ENCODE data around the gene WFDC10B.

- TF ChIP-seq, protein P1, sequence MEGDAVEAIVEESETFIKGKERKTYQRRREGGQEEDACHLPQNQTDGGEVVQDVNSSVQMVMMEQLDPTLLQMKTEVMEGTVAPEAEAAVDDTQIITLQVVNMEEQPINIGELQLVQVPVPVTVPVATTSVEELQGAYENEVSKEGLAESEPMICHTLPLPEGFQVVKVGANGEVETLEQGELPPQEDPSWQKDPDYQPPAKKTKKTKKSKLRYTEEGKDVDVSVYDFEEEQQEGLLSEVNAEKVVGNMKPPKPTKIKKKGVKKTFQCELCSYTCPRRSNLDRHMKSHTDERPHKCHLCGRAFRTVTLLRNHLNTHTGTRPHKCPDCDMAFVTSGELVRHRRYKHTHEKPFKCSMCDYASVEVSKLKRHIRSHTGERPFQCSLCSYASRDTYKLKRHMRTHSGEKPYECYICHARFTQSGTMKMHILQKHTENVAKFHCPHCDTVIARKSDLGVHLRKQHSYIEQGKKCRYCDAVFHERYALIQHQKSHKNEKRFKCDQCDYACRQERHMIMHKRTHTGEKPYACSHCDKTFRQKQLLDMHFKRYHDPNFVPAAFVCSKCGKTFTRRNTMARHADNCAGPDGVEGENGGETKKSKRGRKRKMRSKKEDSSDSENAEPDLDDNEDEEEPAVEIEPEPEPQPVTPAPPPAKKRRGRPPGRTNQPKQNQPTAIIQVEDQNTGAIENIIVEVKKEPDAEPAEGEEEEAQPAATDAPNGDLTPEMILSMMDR (conservative IDR thresholded peaks at IDR 0.05; ENCODE audit: low read depth, low read length): no peak
- TF ChIP-seq EZH2 (IDR thresholded peaks at IDR 0.05; ENCODE audit: low read length, unreplicated experiment) (no peak), EZH2phosphoT487 (IDR thresholded peaks at IDR 0.05; ENCODE audit: borderline replicate concordance, low read length) (no peak)
Observed at GRCh38 chr20:45647441-45648050, 57.3 kb downstream of the WFDC10B start.

All from PC-3 (cell line).